GM19240 (cell line): ENCODE measurements around the gene PPP1R10.
"Not testable (repeated sequence)": the region's sequence is repeated elsewhere in the genome, so short reads cannot be mapped to it uniquely, and the experiment has no call there.

ENCODE experiments used
- DNase-seq: peaks from one replicate; pipeline ENCODE4 v3.0.0; 2011; ENCODE audit warnings: low spot score; ENCODE audit not compliant: insufficient read length

Gene PPP1R10

DNA sequence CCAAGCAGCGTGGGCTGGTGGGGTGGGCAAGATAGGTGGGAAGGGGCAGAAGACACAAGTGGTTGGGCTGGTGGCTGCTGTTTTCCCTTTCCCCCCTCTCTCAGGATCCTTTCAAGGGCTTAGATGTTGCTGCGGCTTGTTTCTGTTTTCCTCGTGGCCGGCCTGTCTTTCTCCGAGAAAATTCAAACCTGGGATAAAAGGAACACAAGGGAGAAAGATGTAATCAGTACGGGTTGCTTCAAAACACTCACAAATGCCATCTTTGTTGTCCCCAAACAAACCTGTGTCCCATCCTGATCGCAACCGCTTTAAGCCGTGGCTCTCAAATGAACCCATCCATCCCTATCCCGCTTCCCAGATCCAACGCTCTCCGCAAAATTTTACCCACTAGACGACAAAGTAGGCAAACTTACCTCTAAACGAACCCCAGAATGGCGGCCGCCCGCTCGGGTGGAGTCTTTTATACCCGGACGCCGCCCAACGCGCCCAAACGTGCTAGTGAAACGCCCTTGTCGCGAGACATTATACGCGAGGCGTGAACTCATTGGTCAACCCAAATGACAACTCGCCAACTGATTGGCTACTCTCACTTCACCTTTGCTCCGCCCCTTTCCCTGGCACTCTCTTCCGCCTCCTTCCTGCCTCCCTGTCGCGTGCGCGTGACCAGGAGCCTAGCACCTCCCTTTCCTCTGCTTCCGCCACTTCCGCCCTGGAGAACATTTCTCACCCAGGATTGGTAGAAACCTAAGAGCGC is at the start of gene PPP1R10:
TSS of gene PPP1R10 (minus strand) at position 433 of the 754 bp plus-strand sequence. CDS start 7,299 bp downstream, outside the sequence.
- DNase-seq = peak; percentile 56

DNA sequence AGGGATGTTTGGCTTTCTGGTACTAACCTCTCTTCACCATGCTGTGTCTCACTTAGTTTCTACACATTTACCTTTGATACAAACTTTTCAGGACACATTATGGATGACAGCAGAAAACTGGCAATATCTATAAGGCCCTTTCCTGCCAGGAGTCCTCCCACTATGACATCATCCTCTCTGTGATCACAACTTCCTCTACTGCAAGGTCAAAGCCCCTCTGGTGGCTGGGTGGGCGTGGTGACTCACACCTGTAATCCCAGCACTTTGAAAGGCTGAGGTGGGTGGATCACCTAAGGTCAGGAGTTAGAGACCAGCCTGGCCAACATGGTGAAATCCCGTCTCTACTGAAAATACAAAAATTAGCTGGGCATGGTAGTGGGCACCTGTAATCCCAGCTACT is 49.3 kb upstream of the PPP1R10 start:
- not testable (repeated sequence) for DNase-seq

DNA sequence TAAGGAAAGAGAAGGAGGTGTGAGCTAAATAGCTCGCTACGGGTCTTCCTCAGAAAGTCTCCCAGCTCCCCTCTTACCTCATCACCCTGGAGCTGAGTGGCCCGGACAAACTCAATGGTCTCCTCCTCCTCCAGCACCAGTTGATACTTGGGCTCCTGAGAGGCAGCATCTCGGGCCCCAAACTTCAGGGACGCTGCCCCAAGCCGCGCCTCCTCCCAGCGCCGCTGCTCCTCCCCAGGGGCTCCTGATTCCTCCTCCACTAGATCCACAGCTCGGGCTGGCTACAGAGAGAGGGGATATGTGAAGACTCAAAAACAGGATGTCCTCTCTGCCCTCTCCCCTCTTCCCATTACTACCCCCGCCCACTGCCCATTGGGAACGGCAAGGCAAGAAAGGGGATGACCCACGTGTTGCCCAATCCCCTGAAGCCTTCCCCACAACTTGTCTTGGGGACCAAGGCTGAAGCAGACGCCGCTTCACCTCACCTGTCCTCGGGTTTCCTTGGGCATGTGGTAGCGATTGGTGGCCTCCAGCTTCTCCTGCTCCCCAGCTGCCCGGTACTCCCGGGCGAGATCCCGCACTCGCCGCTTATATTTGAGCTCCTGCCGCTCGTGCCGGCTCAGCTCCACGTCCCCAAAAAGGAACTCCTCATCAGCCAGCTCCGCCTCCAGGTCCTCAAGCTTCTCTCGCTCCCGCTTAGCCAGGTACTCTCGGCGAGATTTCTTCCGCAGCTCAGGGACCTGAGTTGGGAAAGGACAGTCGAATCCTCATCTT is 48.1 kb upstream of the PPP1R10 start:
- no peak for DNase-seq

DNA sequence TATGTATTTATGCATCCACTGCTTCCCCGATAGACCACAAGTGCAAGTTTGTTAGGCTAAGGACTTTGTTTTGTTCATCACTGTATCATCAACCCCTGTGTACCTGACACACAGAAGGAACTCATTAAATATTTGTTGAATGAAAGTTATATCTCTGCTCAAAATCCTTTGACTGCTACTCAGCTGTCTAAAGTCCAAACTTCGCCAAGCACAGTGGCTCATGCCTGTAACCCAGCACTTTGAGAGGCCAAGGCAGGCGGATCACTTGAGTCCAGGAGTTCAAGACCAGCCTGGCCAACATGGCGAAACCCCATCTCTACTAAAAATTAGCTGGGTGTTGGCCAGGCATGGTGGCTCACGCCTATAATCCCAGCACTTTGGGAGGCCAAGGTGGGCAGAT is 40.9 kb upstream of the PPP1R10 start:
- not testable (repeated sequence) for DNase-seq

DNA sequence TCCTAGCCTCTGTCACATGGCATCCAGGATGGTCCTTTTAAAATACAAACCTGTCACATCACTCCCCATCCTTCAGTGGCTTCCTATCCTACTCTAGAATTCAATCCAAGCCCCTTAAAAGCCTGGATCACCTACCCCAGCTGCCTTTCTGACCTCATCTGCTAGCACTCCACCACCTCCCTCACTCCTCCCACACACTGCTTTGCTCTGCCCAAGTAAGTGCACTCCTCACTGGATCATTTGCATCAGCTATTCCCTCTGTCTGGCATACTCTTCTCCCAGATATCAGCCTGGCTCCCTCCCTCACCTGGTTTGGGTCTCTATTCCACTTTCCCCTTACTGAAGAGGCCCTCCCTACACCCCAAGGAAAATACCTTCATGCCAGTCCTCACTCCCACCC is 40.4 kb upstream of the PPP1R10 start:
- DNase-seq = no peak

DNA sequence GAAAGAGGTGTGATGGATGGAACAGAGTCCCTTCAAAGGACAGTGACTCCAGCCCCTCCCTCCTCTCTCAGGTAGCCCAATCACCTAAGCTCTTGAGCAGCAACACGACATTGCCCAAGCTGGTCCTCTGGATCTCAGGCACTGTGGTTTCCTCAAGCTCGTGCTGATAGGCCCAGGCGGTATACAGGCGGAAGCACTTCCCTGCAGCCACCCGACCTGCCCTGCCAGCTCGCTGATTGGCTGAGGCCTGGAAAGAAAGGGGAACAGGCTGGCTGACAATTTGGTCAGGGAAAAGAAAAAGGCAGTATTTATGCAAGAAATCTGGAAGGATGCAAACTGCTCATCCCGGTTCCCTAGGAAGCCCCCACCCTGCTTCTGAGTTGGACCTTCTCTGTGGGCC is 39.5 kb upstream of the PPP1R10 start:
- no peak for DNase-seq

DNA sequence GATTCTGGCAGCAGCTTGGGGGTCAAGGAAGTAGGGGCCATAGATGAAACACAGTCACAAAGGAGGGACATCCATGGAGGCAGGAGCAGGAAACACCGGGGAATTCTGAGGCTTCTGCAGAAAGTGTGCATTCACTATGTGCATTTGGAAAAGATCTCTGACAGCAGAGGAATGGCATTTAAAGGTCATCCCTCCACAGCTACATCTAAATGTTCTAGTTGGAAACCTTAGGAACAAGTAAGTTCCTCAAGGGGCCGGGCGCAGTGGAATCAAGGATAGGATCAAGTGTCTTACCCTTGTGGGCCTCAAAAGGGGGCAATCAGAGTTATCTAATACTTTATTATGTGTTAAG is 38.7 kb upstream of the PPP1R10 start:
- DNase-seq = no peak

DNA sequence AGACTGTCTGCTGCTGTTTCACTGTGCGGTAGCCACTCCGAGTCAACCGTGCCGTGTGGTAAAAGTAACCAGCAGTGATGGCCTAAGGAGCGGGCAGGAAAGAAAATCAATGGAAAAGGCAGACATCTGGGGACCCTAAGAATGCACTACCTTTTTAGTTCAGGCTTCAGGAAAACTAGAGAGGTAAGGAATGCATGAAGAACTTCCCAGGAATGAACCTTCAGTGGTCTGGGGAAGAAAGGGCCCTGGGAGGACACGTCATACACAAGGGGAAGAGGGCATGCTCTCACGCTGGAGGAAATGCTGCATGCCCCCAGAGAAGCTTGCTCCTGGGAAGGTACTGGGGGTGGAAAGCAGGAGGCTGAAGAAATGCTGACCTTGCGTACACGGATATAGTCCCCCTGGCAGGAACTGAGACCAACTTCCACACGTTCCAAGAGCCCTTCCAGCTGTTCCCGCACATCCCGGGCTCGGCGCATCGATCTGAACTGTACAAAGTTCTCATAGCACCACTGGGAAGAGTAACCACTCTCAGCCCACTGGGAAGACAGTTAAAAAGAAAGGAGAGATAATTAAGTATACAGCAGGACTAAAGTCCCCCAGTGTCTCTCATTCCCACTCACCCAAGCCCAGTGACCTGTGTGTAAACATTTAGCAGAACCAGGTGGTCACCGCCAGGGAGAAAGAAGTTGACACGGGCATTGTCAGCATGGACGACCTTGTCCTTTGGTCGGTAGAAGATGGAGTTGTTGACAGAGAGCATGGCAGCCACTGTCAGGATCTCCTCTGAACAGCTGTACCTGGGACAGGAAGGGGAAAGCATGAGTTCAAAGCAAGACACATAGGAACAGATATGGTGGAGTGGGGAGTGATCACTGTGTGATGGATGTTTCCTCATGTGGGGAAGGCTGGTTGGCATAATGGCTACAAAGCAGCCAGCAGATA is 38.0 kb upstream of the PPP1R10 start:
- no peak for DNase-seq

DNA sequence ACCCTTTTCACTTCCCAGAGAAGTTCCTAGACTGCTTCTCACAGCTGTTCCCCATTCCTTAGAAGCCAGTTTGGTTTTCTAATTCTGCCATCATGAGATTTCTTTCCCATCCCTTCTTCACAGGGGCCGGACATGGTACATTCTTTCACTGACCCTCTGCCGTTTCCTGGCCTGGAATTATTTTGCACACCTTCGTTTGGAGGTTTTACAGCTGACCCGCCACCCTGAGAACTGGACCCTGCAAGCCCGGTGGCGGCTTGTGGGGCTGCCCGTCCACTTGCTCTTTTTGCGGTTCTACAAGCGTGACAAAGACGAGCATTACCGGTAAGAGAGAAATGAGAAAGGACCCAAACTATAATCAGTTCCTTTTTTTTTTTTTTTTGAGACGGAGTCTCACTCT is 34.1 kb upstream of the PPP1R10 start:
- DNase-seq = no peak

DNA sequence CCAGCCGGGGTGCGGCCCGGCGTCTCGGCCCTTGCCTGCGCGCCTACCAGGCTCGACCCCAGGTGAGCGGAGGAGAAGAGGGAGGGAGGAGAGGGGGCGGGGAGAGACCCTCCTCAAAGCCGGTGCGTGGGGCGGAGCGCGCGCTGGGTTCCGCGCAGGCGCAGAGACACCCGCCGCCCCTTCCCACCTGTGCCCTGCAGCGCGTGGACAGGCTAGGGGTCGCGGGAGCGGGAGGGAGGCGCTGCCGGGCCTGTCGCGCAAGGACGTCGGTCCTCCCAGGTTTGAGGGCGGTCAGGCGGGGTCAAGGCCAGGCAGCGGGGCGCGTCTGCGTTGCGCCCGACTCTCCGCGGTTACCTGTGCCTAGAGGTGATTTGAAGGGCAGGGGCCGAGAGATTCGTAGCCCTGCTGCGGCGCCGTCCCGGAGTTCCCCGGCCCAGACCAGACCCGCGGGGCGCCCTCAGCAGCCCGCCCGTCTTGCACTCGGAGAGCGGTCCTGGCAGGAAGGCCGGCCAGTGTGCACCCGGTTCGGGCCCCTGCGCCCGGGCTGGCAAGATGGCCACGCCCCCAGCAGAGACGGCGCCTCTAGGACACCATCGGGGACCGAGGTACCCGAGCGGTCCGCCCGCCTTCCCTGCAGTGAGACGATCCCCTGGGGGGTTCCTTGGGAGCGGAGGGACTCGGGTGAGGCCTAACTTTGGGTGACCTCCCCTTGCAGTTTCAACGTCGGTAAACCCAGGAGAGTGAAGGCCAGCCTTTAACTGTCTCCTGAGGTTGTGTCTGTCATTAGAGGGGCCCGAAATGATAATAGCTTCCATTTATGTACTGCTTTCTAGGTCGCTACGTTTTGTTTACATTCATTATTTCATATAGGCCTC is 30.4 kb upstream of the PPP1R10 start:
- DNase-seq = peak; percentile 71

DNA sequence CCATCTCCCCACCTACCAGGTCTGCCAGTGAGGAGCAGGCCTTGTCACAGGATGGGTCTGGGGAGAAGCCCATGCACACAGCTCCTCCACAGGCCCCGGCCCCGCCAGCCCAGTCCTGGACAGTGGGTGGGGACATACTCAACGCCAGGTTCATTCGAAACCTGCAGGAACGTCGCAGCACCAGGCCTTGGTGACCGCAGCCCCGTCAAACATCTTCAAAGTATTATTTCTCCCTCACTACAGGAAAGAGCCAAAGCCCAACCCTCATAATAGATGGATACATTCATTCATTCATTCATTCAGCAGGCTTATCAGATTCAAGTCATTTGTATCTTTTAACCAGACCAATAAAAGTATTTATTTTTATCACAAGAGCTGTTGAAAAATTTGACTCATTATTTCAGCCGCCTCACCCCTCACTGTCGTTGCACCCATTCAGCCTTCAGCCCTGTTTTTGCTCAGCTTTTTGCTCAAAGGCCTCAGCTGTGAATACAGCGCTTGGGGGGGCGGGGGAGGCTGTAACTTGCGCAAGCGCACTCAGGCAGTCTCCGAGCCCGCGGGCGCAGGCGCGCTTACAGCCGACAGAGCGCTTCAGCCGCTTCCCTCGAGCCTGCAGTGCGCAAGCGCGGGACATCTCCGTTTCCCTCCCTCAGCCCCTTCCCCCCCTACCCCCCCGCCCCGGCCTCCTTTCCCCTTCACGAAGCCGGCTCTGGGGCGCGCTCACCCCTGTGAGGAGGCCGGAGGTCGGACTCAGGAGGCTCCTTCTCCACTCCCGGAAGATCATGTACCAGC is 29.6 kb upstream of the PPP1R10 start, which contains the start of gene C6orf136:
TSS of gene C6orf136 (plus strand) at position 684 of the 792 bp plus-strand sequence. CDS start at position 783, 99 bp downstream.
- peak; percentile 93 for DNase-seq

DNA sequence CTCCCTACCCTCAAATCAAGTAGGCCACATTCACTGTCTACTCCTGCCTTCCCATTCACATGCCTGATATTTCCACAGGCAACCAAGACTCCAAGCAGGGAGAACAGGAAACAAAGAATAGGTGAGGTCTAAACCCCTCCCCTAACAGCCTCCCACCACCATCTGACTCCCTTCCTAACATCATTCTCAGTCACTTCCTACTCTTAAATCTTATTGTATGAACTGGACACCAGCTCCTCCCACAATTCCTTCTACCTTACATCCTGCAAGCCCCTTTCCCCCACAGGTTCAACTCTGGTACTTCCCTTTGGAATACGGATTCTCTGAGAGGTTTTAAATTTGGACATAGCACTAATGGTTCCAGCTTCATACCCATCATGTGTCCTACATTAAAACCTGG is 28.9 kb upstream of the PPP1R10 start:
- DNase-seq = no peak

DNA sequence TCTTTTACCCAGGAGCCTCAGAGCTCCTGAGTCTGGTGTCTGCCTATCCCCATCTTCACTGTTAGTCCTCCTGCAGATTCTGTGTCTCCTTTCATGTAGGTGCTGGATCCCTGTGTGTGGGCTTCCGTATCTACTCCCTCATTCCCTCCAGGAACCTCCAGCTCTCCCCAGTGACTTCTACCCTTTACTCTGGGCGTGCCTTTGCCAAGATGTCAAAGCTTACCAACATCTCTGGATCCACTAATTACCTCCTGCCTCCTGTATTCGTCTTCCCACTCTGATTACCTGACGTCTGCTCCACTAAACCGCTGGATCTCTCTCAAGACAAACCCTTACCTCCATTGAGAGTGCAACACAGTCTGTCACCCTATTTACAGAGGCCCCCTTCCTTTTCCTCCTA is 27.7 kb upstream of the PPP1R10 start:
- no peak for DNase-seq

DNA sequence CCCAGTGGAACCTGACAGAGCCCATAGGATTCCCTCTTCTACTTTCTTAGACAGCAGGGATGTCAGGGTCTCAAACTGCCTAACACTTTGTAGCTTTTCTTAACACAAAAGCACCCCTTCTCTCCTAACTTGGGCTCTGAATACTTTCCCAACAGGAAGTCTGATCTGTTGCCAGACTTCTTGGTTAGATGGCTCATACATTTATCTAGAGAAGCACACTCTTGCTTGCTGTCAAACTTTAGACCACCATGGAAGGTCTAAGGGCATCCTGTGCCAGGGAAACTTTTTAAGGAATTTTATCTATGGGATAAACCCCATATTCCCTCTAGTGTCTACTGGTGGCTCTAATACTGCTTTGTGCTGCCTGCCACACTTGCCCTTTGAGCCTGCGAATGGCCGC is 26.6 kb upstream of the PPP1R10 start:
- no peak for DNase-seq

DNA sequence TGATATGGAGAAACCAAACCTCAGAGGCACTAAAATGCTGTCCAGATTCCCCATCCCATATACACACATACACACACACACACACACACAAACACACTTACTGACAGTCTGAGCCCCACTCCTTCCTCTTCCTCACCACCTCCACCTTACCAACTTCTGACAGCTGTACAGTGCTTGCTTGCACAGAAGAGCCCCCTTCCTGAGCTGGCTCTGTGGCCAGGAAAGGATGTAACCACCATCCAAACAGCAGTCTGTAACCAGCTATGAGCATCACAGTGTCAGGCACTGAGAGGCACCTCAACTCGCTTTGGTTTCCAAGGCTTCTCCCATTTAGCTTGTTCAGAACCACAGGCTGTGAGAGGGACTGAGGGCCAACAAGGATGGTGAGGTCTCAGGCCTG is 24.0 kb upstream of the PPP1R10 start:
- no peak for DNase-seq

DNA sequence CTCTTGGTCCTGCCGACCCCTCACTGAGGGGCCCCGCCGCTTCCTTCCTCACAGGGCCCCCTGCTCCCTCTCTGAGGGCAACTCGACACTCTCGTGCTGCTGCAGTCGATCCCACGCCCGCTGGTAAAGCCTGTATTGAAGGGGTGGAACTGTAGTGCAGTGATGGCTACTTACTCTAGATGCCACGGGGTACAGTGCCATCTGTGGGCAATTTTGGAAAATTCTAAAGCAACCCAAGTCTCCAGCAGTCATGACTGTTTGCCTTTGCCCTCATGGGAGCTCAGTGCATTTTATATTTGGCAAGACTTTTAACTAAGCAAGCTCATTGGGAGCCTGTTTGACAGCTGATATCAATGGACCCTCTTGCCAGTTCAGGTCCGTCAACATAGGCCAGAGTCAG is 23.4 kb upstream of the PPP1R10 start:
- DNase-seq = no peak

DNA sequence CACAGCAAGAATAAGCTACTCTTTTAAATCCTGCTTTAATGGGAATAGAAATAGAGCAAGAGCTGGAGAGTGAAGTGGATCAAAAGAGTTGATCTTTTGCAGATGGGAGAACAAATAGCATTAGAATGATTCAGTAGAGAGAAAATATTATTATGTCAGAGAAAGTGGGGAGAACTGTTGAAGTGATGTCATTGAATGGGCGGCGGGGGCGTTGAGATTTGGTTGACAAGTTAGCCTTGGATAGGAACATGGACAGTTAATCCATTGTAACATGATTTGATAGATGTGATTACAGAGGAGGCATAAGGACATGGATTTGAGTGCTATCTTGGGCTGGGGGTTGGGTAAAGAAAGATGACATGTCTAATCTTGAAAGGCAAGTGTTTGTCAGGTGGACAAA is 18.8 kb upstream of the PPP1R10 start:
- no peak for DNase-seq

DNA sequence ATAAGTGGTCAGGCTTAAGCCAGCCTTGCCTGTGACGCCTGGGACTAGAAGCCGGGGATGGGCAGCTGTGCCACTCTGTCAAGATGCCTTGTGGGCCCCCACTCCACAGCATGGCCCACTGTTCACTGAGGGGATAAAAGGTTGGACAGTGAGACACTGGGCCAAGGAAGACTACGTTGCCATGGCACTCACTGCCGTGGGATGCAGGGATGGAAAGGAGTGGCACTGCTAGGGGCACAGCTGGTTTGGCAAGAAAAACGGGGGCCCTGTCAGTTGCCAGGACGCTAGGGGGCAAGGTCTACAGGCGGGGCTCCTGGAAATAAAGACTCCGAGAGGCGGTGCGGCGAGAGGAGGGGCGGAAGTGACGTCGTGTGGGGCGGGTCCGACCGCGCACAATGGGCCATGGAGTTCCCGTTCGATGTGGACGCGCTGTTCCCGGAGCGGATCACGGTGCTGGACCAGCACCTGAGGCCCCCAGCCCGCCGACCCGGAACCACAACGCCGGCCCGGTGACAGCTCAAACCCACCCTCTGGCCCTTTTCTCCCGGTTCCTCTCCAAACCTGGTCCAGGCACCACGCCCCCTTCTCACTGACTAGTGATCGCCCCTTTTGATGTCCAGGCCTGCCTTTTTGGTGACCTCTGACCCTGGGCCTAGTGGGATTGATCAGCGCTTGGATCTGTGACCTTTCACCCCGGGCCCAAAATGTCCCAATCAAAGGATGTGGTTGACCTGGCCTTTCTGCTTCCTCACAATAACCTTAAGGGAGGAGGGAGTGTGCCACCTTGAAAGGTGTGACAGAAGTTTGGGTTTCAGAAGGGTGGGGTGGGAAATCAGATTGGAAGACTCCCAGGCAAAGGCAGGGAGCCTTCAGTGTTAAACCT is 9.7 kb upstream of the PPP1R10 start, which contains the start of gene ATAT1:
TSS of gene ATAT1 (plus strand) at position 391 of the 883 bp plus-strand sequence.
- peak; percentile 81 for DNase-seq

DNA sequence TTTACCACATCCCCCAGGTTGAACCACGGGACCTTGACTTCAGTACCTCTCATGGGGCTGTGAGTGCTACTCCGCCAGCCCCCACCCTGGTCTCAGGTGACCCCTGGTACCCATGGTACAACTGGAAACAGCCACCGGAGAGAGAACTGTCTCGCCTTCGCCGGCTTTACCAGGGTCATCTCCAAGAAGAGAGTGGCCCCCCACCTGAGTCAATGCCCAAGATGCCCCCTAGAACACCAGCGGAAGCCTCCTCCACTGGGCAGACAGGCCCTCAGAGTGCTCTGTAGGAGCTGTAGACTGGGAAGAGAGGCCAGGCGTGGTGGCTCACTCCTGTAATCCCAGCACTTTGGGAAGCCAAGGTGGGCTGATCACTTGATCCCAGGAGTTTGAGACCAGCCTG is 8.5 kb upstream of the PPP1R10 start:
- no peak for DNase-seq
